Measurements from ENCODE around the gene GLRX5. TPM values are rescaled to one million over a fixed set of nuclear protein-coding genes. Genes with fewer than 3 reads are reported as not detected.
"Not testable (repeated sequence)": the region's sequence is repeated elsewhere in the genome, so short reads cannot be mapped to it uniquely, and the experiment has no call there.

Gene GLRX5
- total RNA-seq, 1 experiment from 2014 or later: 23.2 TPM

DNA sequence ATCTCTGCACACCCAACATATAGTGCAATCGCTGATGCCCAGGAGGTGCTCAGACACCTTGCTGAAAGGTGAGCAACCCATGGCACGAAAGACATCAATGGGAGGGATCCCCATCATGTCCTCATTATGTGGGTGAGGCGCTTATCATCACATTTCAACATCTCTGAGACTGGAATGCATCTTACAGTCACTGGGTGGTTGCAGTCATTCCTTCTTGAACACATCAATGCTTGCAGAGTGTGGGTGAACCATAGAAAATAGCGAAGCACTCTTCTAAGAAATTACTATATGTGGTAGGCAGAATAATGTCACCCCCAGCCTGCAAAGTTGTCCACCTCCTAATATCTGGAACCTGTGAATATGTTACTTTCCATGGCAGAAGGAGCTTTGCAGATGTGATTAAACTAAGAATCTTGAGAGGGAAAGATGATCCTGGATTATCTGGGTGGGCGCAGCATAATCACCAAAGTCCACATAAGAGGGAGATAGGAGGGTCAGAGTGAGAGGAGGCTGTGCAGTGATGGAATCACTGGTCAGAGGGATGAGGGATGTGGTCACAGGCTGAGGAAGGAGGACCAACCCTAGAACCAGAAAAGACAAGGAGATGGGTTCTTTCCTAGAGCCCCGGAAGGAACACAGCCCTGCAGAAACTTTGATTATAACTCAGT lies 51.2 kb downstream of the GLRX5 start:
- Histone ChIP-seq H3K9me3 (ENCODE audit: insufficient read depth, low read depth) (no peaks in the 10 kb centered on the region), H2AFZ (no peak overlapping the region), H4K20me1 (ENCODE audit: insufficient read depth) (no peaks in the 10 kb centered on the region), H3K9me2 (ENCODE audit: insufficient read depth) (no peaks in the 10 kb centered on the region), H3K36me3 (ENCODE audit: low read depth) (no peaks in the 10 kb centered on the region), H3K4me1 (replicated peaks; ENCODE audit: insufficient read depth) (no peaks in the 10 kb centered on the region), H3K27me3 (ENCODE audit: insufficient read depth, low read depth) (peaks cover 53% of the 10 kb centered on the region), H3K79me2 (ENCODE audit: low read depth) (no peaks in the 10 kb centered on the region), H3K4me2 (no peak overlapping the region), H3F3A (ENCODE audit: insufficient read depth, low read depth) (no peaks in the 10 kb centered on the region), H3K27ac (no peak overlapping the region), H3K4me3 (no peak overlapping the region)
- DNase-seq: no peak
- ChIA-PET POLR2A (ENCODE audit: unreplicated experiment) (no interaction called here), CTCF (no interaction called here)
- intact Hi-C loops (cut with micrococcal nuclease; ENCODE audit: unreplicated experiment): no loop called here
- no peak for TF ChIP-seq EZH2 (IDR thresholded peaks at IDR 0.05; ENCODE audit: low read depth)
- no peak for TF ChIP-seq CTCF (conservative IDR thresholded peaks at IDR 0.05)
- no TSS peak for BruUV-seq (replicated peaks)

- CTCF ChIA-PET; H3K9me3 ChIP-seq (ENCODE audit: insufficient read depth, low read depth); H3K79me2 ChIP-seq (ENCODE audit: low read depth); POLR2A ChIA-PET (ENCODE audit: unreplicated experiment); DNase-seq; H3K4me1 ChIP-seq (replicated peaks; ENCODE audit: insufficient read depth); H2AFZ ChIP-seq; H3K4me2 ChIP-seq; BruUV-seq (replicated peaks); H3K9me2 ChIP-seq (ENCODE audit: insufficient read depth); H3F3A ChIP-seq (ENCODE audit: insufficient read depth, low read depth); H3K36me3 ChIP-seq (ENCODE audit: low read depth); H3K27ac ChIP-seq; intact Hi-C loops (cut with micrococcal nuclease; ENCODE audit: unreplicated experiment); H4K20me1 ChIP-seq (ENCODE audit: insufficient read depth); H3K4me3 ChIP-seq: not testable (repeated sequence)
- peaks cover 45% of the 10 kb centered on the region for H3K27me3 ChIP-seq (ENCODE audit: insufficient read depth, low read depth)
These were observed 56.3 kb downstream of the GLRX5 start for GRCh38 chr14:95591182-95591581.

Other genes starting within 250 kb of the GLRX5 start
- 15.8 and 18.3 TPM in 2 replicates for gene CLMN, start 215.1 kb upstream of the GLRX5 start, total RNA-seq (2021)
- gene SYNE3, start 18.4 kb upstream of the GLRX5 start, total RNA-seq (2021): 1.5 and 1.9 TPM in 2 replicates
- not detected in 2 replicates for gene TCL1B, start 151.4 kb downstream of the GLRX5 start, total RNA-seq (2021)
- not detected in 2 replicates for gene TCL1A, start 179.1 kb downstream of the GLRX5 start, total RNA-seq (2021)